Right cardiac atrium (tissue), 5 donors: ENCODE results near the gene SORCS2. TPM values are rescaled to one million over a fixed set of nuclear protein-coding genes. Genes with fewer than 3 reads are reported as not detected.

Source experiments
- ATAC-seq, 2 donors: fragments of 200-7000 bp; cut with Tn5 transposase; one replicate each; pipeline versions ENCODE4 v1.8.0 to v1.9.1; 2020; ENCODE audit warnings: moderate library complexity in 2 of 2, mild to moderate bottlenecking in 1 of 2
- DNase-seq, 3 donors: peaks; one replicate each; pipeline ENCODE4 v3.0.0-alpha.2; 2020
- H3K27ac ChIP-seq: one replicate; pipeline ENCODE4 v1.5.1; 2013; ENCODE audit warnings: mild to moderate bottlenecking, low read length, control low read depth, moderate library complexity
- H3K27me3 ChIP-seq: one replicate; pipeline ENCODE4 v1.6.1; 2013; ENCODE audit not compliant: control insufficient read depth, insufficient read depth
- H3K4me1 ChIP-seq: one replicate; pipeline ENCODE4 v1.6.1; 2013; ENCODE audit warnings: low read length; ENCODE audit not compliant: control insufficient read depth, insufficient read depth
- H3K4me3 ChIP-seq: one replicate; pipeline ENCODE4 v1.5.1; 2013; ENCODE audit warnings: low read length, control low read depth
- H3K9me3 ChIP-seq: one replicate; pipeline ENCODE4 v1.6.1; 2013; ENCODE audit warnings: low read length; ENCODE audit not compliant: control insufficient read depth
- WGBS: extraction: QIAGEN DNeasy Blood & Tissue Kit; methylation state at CpG from one replicate; pipeline ENCODE4 v1.1.7; 2013; 5-methylcytosine and 5-hydroxymethylcytosine counted together
- intact Hi-C, 4 donors: fragments of 100-400 bp; cut with DNase I; formaldehyde crosslinking; loops; one replicate each; pipeline versions ENCODE4 v1.11.0 to v1.14.0; 2022 to 2023
- polyA plus RNA-seq: library from polyadenylated mRNA; stranded (reverse); fragments of 200-250 nt; gene quantifications from one replicate; pipeline ENCODE4 v1.2.3, GENCODE V29; 2013
- total RNA-seq, 4 donors: library from RNA; stranded (reverse); fragmentation: NEBNext Ultra II Directional; extraction: Animal tissue kit (Norgen Biotek cat#: 25700); gene quantifications; one replicate each; pipeline ENCODE4 v1.2.1, GENCODE V29; 2021
- donor health status: healthy with polysubstance abuse.
- donor health status: DM: no; HTN: yes; CAD: no.
- donor health status: DM: no; HTN: no; CAD: no.
- donor health status: DM: no; HTN: yes; CAD: no; lungs with severe emphysema.
- donor health status: DM: yes; HTN: yes; CAD: no.

The SORCS2 gene
- total and polyA plus RNA-seq, 5 donors = 2.1 to 7.3 (median 2.7) TPM

DNA sequence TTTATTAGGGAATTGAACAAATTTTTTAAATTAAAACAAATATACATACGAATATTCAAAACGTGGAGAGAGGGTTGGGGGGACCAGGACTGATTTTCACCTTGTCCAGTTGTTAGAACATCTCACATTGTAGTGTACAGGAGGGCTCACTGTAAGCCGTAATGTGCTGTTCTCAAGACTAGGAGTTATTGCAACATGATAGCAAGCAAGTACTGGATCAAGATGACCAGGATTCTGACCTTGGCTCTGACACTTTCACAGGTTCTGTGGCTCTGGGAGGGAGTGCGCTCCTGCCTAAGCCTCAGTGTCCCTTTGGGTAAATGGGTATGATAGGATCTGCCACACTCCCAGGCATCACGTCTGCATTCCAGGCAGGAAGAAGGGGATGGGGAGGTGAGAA lies 59.0 kb downstream of the SORCS2 start:
- DNase-seq = no peak
- intact Hi-C loops = no loop called here
- 82% methylated on average over 5 of the region's 5 CpGs for WGBS
- no peaks in the 10 kb centered on the region for H3K9me3 ChIP-seq
- H3K4me3 ChIP-seq = no peak overlapping the region
- no peak overlapping the region for H3K27ac ChIP-seq
- H3K4me1 ChIP-seq = peaks cover 7% of the 10 kb centered on the region
- no peaks in the 10 kb centered on the region for H3K27me3 ChIP-seq
- no peak for ATAC-seq

DNA sequence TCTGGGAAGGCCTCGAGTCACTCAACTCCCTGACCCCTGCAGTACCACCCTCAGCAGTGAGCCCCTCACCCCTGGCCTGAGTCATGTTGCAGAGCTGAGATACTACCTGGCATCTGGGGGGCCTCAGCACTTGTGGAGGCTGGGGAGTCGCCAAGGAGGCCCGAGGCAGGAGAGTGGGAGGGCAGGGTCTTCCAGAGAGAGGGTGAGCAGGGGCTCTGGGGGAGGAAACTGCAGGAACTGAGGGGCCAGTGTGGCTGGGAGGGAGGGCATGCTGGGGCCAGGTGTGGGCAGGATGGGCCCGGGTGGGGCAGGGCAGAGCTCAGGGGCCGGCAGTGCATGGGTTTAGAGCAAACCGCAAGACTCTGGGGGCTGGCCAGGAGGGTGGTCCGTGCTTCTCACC lies 59.7 kb downstream of the SORCS2 start:
- intact Hi-C loops = no loop called here
- Histone ChIP-seq H3K27ac (no peak overlapping the region), H3K9me3 (no peaks in the 10 kb centered on the region), H3K4me3 (no peak overlapping the region), H3K27me3 (no peaks in the 10 kb centered on the region), H3K4me1 (peaks cover 7% of the 10 kb centered on the region)
- 62% methylated on average over 7 of the region's 7 CpGs for WGBS
- ATAC-seq (no peak), DNase-seq (no peak)

DNA sequence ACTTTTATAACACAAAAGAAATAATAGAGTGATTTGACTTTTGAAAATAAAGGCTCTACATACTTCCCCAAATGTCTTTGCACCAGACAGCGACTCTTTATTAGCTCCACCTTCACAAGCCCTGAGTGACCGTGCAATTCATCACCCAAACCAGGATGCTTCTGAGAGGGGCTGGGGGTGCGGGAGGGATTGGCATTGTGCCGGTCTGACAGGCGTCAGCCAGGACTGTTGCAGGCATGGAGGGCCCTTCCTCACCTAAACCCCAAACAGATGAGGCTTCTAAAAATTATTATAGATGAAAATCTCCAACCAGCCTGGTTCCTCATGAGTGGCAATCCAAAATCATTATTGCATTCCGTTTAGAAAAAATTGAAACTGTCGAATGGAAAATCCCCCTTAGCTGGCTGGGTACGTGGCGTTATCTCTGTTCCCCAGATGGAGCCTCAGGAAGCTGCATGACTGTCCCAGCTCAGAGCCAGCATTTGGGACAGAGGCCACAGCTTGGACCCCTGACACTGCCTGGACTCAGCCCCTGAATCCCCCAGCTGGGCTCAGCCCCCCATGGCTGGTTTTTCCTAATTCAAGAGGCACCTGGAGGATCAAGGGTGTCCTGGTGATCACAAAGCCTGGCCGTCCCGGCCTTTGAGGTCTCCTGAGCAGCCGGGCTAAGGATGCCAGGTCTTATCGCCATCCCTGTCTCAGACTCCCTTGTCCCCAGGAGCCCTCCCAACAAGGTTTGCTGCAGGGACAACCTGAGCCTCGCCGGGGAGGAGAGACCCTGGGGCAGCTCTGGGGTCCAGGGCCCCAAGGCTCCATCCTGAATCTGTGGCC lies 60.4 kb downstream of the SORCS2 start:
- DNase-seq (no peak), ATAC-seq (no peak)
- Histone ChIP-seq H3K27ac (no peak overlapping the region), H3K4me1 (peaks cover 7% of the 10 kb centered on the region), H3K27me3 (no peaks in the 10 kb centered on the region), H3K4me3 (no peak overlapping the region), H3K9me3 (no peaks in the 10 kb centered on the region)
- intact Hi-C loops = no loop called here
- WGBS = 36% methylated on average over 15 of the region's 15 CpGs

DNA sequence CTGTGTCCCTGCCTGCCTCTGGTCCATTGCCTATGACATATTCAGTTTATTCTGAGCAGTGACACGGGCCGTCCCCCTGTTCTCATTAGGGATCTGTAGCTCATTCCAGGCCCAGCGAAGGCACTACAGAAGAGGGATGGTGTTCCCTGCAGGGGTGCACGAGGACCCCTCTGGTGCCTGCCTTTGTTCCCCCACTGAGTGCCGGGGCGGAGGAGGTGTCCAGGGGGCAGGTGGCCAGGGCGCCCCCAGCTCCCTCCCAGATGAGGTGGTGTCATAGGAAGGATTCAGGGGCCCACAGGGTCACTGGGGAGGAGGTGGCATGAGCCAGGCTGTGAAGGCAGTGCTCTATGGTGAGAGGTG lies 61.0 kb downstream of the SORCS2 start:
- intact Hi-C loops = no loop called here

DNA sequence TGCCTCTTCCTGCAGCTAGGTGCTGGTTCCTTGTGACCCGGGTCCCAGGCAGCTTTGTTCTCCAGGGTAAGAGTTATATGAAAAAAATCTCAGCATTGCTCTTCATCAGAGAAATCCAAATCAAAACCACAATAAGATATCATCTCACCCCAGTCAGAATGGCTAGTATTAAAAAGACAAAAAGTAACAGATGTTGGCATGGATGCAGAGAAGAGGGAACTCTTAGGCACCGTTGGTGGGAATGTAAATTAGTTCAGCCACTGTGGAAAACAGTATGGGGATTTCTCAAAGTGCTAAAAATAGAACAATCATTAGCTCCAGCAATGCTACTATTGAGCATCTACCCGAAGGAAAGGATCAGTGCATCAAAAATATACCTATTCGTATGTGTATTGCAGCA lies 61.5 kb downstream of the SORCS2 start:
- intact Hi-C loops = no loop called here
- DNase-seq (no peak), ATAC-seq (no peak)
- Histone ChIP-seq H3K27me3 (no peaks in the 10 kb centered on the region), H3K9me3 (no peaks in the 10 kb centered on the region), H3K27ac (no peak overlapping the region), H3K4me1 (peaks cover 7% of the 10 kb centered on the region), H3K4me3 (no peak overlapping the region)
- WGBS = 75% methylated on average over 4 of the region's 4 CpGs

More for the DNA sequence above, 61.0 kb downstream of the SORCS2 start:
- Histone ChIP-seq H3K9me3 (no peaks in the 10 kb centered on the region), H3K4me3 (no peak overlapping the region), H3K27me3 (no peaks in the 10 kb centered on the region), H3K27ac (no peak overlapping the region), H3K4me1 (peaks cover 7% of the 10 kb centered on the region)
- 86% methylated on average over 7 of the region's 7 CpGs for WGBS
- DNase-seq = no peak
- no peak for ATAC-seq

DNA sequence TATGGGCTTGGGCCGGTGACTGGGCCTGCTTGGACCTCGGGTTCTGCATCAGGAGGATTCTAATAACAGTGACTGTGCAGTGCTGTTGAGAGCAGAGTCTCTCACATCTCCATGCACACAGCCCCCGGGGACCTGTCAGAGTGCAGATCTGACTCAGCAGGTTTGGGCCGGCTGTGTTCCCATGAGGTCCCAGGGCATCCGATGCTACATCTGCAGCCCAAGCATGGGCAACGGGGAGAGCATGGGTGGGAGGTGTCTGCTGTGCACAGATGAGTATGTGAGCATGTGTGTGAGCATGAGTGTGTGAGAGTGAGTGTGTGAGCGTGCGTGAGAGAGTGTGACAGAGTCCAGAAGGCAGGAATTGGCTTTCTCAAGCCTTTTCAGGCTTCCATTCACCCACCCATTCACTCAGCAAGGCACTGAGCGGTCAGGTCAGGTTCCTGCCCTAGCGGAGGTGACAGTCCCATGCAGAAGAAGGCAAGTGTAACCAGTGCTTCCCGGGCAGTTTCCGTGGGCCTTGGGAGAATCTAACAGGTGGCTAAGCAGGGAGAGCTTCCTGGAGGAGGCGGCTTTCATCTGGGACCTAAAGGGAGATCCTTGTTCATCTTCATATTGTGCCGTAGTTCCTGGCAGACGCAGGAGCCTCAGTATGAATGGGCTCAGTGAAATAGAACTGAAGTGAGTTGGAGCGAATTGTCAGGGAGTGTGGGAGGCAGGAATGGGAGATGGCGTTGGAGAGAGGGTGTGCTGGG lies 62.6 kb downstream of the SORCS2 start:
- no peaks in the 10 kb centered on the region for H3K9me3 ChIP-seq
- no peak for ATAC-seq
- WGBS = 81% methylated on average over 17 of the region's 17 CpGs
- H3K27ac ChIP-seq = no peak overlapping the region
- H3K27me3 ChIP-seq = no peaks in the 10 kb centered on the region
- H3K4me3 ChIP-seq = no peak overlapping the region
- DNase-seq = no peak
- peaks cover 7% of the 10 kb centered on the region for H3K4me1 ChIP-seq
- intact Hi-C loops = no loop called here

DNA sequence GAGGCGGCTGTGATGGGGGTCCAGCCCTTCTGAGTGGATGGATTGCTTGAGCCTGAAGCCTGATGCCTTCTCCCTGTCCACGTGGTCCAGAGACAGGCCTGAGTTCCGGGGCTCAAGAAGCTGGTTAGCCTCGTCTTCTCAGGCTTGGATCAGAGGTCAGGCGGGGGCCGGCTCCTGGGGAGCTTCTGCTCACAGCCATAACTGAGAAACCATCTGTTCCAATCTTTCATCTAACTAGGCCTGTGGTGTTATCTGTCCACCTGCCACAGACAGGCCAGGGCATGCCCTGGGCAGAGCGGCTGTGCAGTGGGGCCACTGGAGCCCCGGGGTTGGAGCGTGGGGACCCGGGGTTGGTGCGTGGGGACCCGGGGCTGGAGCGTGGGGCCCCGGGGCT lies 63.1 kb downstream of the SORCS2 start:
- H3K27me3 ChIP-seq = no peaks in the 10 kb centered on the region
- ATAC-seq (no peak), DNase-seq (no peak)
- intact Hi-C loops = no loop called here
- 88% methylated on average over 14 of the region's 14 CpGs for WGBS
- H3K4me3 ChIP-seq = no peak overlapping the region
- no peaks in the 10 kb centered on the region for H3K9me3 ChIP-seq
- H3K4me1 ChIP-seq = peaks cover 7% of the 10 kb centered on the region
- H3K27ac ChIP-seq = no peak overlapping the region

DNA sequence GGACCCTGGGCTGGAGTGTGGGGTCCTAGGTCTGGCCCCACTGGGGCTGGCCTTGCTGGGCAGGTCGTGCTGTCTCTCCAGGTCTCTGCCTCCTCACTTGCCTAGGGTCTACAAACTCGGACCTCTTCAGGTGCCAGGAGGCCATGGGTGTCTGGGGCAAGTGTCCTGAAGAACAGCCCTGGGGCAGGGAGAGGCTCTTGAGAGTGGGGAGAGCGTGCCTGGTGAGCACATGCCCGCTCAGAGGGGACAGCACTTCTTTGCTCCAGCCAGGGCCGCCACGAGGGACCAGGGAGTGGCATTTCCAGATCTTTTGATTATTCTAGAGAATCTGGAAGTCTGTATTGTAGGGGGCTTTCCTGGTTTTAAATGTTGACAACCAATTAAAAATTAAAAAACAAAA lies 63.7 kb downstream of the SORCS2 start:
- intact Hi-C loops = no loop called here
- WGBS = 72% methylated on average over 6 of the region's 6 CpGs
- Histone ChIP-seq H3K27me3 (no peaks in the 10 kb centered on the region), H3K4me1 (peaks cover 7% of the 10 kb centered on the region), H3K4me3 (no peak overlapping the region), H3K9me3 (no peaks in the 10 kb centered on the region), H3K27ac (no peak overlapping the region)
- DNase-seq = no peak
- ATAC-seq = no peak

DNA sequence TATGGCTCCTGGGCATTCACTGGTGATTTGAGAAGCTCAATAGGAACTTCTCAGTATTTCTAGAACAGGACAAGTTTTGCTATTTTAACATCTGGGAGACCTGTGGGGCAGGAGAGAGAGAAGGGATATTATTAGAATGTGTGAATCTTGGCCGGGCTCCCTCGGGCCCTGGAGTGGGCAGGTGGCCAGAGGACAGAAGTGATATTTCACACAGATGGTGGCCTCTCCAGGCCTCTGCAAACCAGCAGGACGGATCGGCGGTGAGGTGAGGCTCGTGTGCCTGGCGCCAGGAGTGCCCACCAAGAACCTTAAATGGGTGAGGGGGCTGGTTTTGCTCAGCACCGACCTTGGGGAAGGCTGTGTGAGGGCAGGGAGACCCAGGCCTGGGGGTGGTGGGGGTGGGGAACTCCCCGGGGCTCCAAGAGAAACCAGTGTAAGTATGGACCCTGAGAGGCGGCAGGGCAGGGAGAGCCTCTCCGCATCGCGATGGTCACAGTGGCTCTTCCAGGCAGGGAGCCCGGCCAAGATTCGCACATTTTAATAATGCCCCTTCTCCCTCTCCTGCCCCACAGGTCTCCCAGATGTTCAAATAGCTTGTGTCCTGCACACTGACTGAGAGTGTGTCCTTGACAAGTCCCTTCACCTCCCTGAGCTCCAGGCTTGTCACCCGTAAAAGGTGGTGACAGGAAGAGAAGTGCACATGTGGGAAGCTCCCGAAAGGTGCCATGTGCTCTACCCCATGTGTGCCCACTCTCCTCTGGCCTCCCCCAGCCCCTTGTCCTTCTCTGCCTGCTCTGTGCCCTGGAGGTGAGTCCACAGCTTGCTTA lies 64.9 kb downstream of the SORCS2 start:
- peaks cover 7% of the 10 kb centered on the region for H3K4me1 ChIP-seq
- no peak overlapping the region for H3K4me3 ChIP-seq
- H3K27ac ChIP-seq = peak overlapping the region; percentile 56
- DNase-seq (peak; percentile 61 to 89 (median 87)), ATAC-seq (peak; percentile 76 to 78)
- intact Hi-C loops = no loop called here
- H3K27me3 ChIP-seq = no peaks in the 10 kb centered on the region
- H3K9me3 ChIP-seq = no peaks in the 10 kb centered on the region
- 40% methylated on average over 17 of the region's 17 CpGs for WGBS

DNA sequence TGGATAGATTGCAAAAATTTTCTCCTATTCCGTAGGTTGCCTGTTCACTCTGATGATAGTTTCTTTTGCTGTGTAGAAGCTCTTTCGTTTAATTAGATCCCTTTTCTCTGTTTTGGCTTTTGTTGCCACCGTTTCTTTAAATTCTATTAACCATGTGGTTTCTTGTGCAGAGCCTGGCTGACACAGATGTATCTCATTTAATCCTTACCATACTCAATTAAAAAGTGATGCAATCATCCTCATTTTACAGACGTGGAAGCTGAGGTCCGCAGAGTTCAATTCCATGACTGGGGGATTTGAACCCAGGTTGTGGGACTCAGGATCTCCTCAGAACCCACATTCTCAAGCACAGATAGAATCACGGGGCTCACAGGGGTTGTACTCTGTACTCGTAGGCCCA lies 66.7 kb downstream of the SORCS2 start:
- Histone ChIP-seq H3K27ac (no peak overlapping the region), H3K9me3 (no peaks in the 10 kb centered on the region), H3K4me3 (no peak overlapping the region), H3K27me3 (no peaks in the 10 kb centered on the region), H3K4me1 (peaks cover 2% of the 10 kb centered on the region)
- WGBS = 89% methylated on average over 7 of the region's 7 CpGs
- ATAC-seq (no peak), DNase-seq (no peak)
- intact Hi-C loops = no loop called here

DNA sequence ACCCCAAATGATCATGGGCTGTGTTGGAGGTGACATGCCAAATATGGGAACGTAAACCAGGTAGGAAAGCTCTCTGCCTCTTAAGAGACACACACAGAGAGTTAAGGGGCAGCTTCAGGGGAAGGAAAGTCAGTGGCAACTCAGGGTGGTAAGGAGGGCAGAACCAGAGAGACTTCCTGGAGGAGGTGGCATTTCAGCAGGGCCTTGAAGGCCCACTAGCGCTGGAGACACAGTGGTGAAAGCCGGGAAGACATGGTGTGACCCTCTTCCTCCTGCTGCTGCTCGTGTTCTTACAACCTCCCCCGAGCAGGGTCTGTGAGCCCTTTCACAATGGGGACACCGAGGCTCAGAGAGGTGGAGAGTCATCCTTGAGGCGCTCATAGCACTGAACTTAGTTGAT lies 68.2 kb downstream of the SORCS2 start:
- Histone ChIP-seq H3K27ac (no peak overlapping the region), H3K27me3 (no peaks in the 10 kb centered on the region), H3K4me3 (no peak overlapping the region), H3K9me3 (no peaks in the 10 kb centered on the region), H3K4me1 (peaks cover 2% of the 10 kb centered on the region)
- DNase-seq (no peak), ATAC-seq (no peak)
- 89% methylated on average over 7 of the region's 7 CpGs for WGBS
- intact Hi-C loops = no loop called here
